Subcutaneous preadipocyte (primary cell): ENCODE measurements around the gene CASP8AP2. TPM values are rescaled to one million over a fixed set of nuclear protein-coding genes. Genes with fewer than 3 reads are reported as not detected.

Experiments used
- small RNA-seq: library from RNA; depleted of rRNA; stranded (forward); fragments of <200 nt; gene quantifications from one replicate; pipeline ENCODE3, GENCODE V24; 2012
- total RNA-seq: library from RNA; depleted of rRNA; stranded (reverse); fragments of >200 nt; gene quantifications from 2 replicates; pipeline ENCODE4 v1.2.3, GENCODE V29; 2012

The CASP8AP2 gene
- 11.0 and 17.4 TPM in 2 replicates for total RNA-seq

GRCh38 chr6:89829472-89830169 is at the start of gene CASP8AP2:
CASP8AP2 (plus strand) TSS chr6:89829880.

GRCh38 chr6:89819336-89820130 is 10.1 kb upstream of the CASP8AP2 start, which contains the start of gene MDN1:
MDN1 (minus strand) TSS chr6:89819794; CDS start chr6:89819607, 187 bp downstream.

GRCh38 chr6:89894169-89894568 is 64.5 kb downstream of the CASP8AP2 start, which contains the start of gene GJA10:
GJA10 (plus strand) TSS chr6:89894469; CDS start chr6:89894469, 0 bp downstream.

Small RNA genes within 50 kb of the gene (small RNA-seq; reads per million reads assigned to genes)
- gene DNAJC19P6 (not detected), gene RF00019 (not detected)

Other genes starting within 250 kb of the CASP8AP2 start
- gene LYRM2, start 191.1 kb upstream of the CASP8AP2 start, total RNA-seq: 18.0 and 23.7 TPM in 2 replicates
- gene MDN1, start 10.1 kb upstream of the CASP8AP2 start, total RNA-seq: 36.4 and 51.4 TPM in 2 replicates
- gene GJA10, start 64.6 kb downstream of the CASP8AP2 start, total RNA-seq: not detected in 2 replicates